HEK293 (cell line): ENCODE measurements around the gene STRADA.

Experiments used
- CTCF ChIA-PET: fragments of 350-600 bp; formaldehyde crosslinking; extraction: SDS; loops from one replicate; lab custom pipeline; 2021; ENCODE audit warnings: antibody characterized with exemption; lab: Yijun Ruan, JAX
- POLR2A ChIA-PET: fragments of 300-600 bp; formaldehyde crosslinking; extraction: SDS; loops from one replicate; lab custom pipeline; 2020; ENCODE audit warnings: antibody characterized with exemption, inconsistent platforms; lab: Yijun Ruan, JAX
- H3K27ac ChIP-seq: fragments of 200-500 bp; sonication (Bioruptor generic); 2 replicates; pipeline ENCODE4 v1.5.1; 2014; ENCODE audit warnings: low read depth, low read length, control low read depth, inconsistent platforms; ENCODE audit errors: extremely low read depth
- H3K36me3 ChIP-seq, 2 experiments: fragments of 200-500 bp in 1 of 2; sonication (Bioruptor generic) in 1 of 2; 1 replicate in 1 of 2; 2 replicates in 1 of 2; pipeline ENCODE4 v1.5.1; 2014 to 2017; ENCODE audit warnings: inconsistent platforms in 2 of 2, low read length in 2 of 2; ENCODE audit not compliant: control insufficient read depth in 2 of 2, insufficient read depth in 1 of 2
- H3K4me1 ChIP-seq: fragments of 200-500 bp; sonication (Bioruptor generic); 2 replicates; pipeline ENCODE4 v1.5.1; 2014; ENCODE audit warnings: mild to moderate bottlenecking, low read length, inconsistent platforms; ENCODE audit not compliant: control insufficient read depth, insufficient read depth
- H3K4me3 ChIP-seq: 2 replicates; pipeline ENCODE4 v1.5.1; 2011; ENCODE audit warnings: low read depth, mild to moderate bottlenecking, control low read depth, low read length, moderate library complexity
- H3K9me3 ChIP-seq: fragments of 200-500 bp; sonication (Bioruptor generic); 2 replicates; pipeline ENCODE4 v1.5.1; 2014; ENCODE audit warnings: low read depth, low read length, inconsistent platforms; ENCODE audit not compliant: control insufficient read depth, insufficient read depth
- EGR2 ChIP-seq: fragments of 450-650 bp; formaldehyde crosslinking; IDR thresholded peaks from 2 replicates; pipeline ENCODE4 v1.5.1; 2016; ENCODE audit warnings: low read depth, missing biosample characterization, missing genetic modification characterization
- GLIS1 ChIP-seq: fragments of 450-650 bp; formaldehyde crosslinking; IDR thresholded peaks from 2 replicates; pipeline ENCODE4 v1.5.1; 2016; ENCODE audit warnings: missing biosample characterization, missing genetic modification characterization
- HIC1 ChIP-seq: fragments of 450-650 bp; formaldehyde crosslinking; IDR thresholded peaks from 2 replicates; pipeline ENCODE4 v1.5.1; 2016; ENCODE audit warnings: missing biosample characterization, missing genetic modification characterization
- KLF17 ChIP-seq: fragments of 450-650 bp; formaldehyde crosslinking; IDR thresholded peaks from 2 replicates; pipeline ENCODE4 v1.5.1; 2016; ENCODE audit warnings: missing biosample characterization, missing genetic modification characterization
- PBX3 ChIP-seq: sonication (generic); formaldehyde crosslinking; IDR thresholded peaks from 2 replicates; pipeline ENCODE4 v1.8.1; 2022; ENCODE audit warnings: mild to moderate bottlenecking, moderate library complexity, missing genetic modification reagents
- PRDM6 ChIP-seq: fragments of 450-650 bp; formaldehyde crosslinking; IDR thresholded peaks from 2 replicates; pipeline ENCODE4 v1.5.1; 2017; ENCODE audit warnings: missing biosample characterization, missing genetic modification characterization
- SETDB1 ChIP-seq: IDR thresholded peaks from one replicate; pipeline ENCODE4 v1.6.1; 2017; ENCODE audit warnings: mild to moderate bottlenecking, low read length, moderate library complexity, mixed read lengths; ENCODE audit not compliant: insufficient read length
- SP3 ChIP-seq: fragments of 450-650 bp; formaldehyde crosslinking; IDR thresholded peaks from 2 replicates; pipeline ENCODE4 v1.5.1; 2016; ENCODE audit warnings: missing biosample characterization, missing genetic modification characterization
- ZBTB10 ChIP-seq: fragments of 450-650 bp; formaldehyde crosslinking; IDR thresholded peaks from 2 replicates; pipeline ENCODE4 v1.5.1; 2016; ENCODE audit warnings: missing biosample characterization, missing genetic modification characterization
- ZBTB7A ChIP-seq: fragments of 450-650 bp; formaldehyde crosslinking; IDR thresholded peaks from 2 replicates; pipeline ENCODE4 v1.5.1; 2016; ENCODE audit warnings: low read depth, missing biosample characterization, missing genetic modification characterization
- ZNF248 ChIP-seq: fragments of 450-650 bp; formaldehyde crosslinking; IDR thresholded peaks from 2 replicates; pipeline ENCODE4 v1.5.1; 2017; ENCODE audit warnings: missing biosample characterization, missing genetic modification characterization
- ZNF510 ChIP-seq: fragments of 450-650 bp; formaldehyde crosslinking; IDR thresholded peaks from 2 replicates; pipeline ENCODE4 v1.5.1; 2018; ENCODE audit warnings: mild to moderate bottlenecking, missing genetic modification characterization, missing biosample characterization; ENCODE audit not compliant: insufficient replicate concordance
- ZNF521 ChIP-seq: fragments of 450-650 bp; formaldehyde crosslinking; IDR thresholded peaks from 2 replicates; pipeline ENCODE4 v1.5.1; 2017; ENCODE audit warnings: missing biosample characterization, mild to moderate bottlenecking, missing genetic modification characterization
- ZNF777 ChIP-seq: fragments of 450-650 bp; formaldehyde crosslinking; IDR thresholded peaks from 2 replicates; pipeline ENCODE4 v1.5.1; 2017; ENCODE audit warnings: missing biosample characterization, missing genetic modification characterization, borderline replicate concordance
- ZNF792 ChIP-seq: fragments of 450-650 bp; formaldehyde crosslinking; IDR thresholded peaks from 2 replicates; pipeline ENCODE4 v1.5.1; 2016; ENCODE audit warnings: missing biosample characterization, missing genetic modification characterization
- ZNF843 ChIP-seq: fragments of 450-650 bp; formaldehyde crosslinking; IDR thresholded peaks from 2 replicates; pipeline ENCODE4 v1.5.1; 2016; ENCODE audit warnings: missing biosample characterization, missing genetic modification characterization
- ZSCAN30 ChIP-seq: fragments of 450-650 bp; IDR thresholded peaks from 2 replicates; pipeline ENCODE4 v1.5.1; 2018; ENCODE audit warnings: missing biosample characterization, mild to moderate bottlenecking, missing genetic modification characterization, moderate library complexity

The STRADA gene

GRCh38 chr17:63675231-63675606 lies 66.4 kb downstream of the STRADA start:
- Histone ChIP-seq H3K9me3 (no peaks in the 10 kb centered on the region), H3K4me1 (peaks cover 22% of the 10 kb centered on the region), H3K4me3 (no peak overlapping the region), H3K27ac (peak overlapping the region; percentile 83), H3K36me3 (peaks cover 5 to 24% of the 10 kb centered on the region in 2 experiments; a peak in 2 of 3 replicates)
- ChIA-PET POLR2A (interaction anchor here (0.7 to 3.9 kb wide), 9 partner anchors 10 to 250 kb away, joined by 3 to 26 read pairs (median 5); partner anchors contain the start of genes CCDC47, DDX42 and MAP3K3), CTCF (interaction anchor here (0.6 to 3.9 kb wide), 10 partner anchors 10 to 1487 kb away, joined by 3 to 27 read pairs (median 4); no protein-coding TSS in a partner anchor)
- TF ChIP-seq EGR2 (no peak), ZNF248 (tag by site-specific recombination) (no peak), ZBTB10 (no peak), SETDB1 (no peak), HIC1 (tag by site-specific recombination) (no peak), PBX3 (CRISPR knock-in tag) (no peak), ZNF777 (no peak), ZNF792 (tag by site-specific recombination) (no peak), ZBTB7A (no peak), KLF17 (no peak), ZNF843 (tag by site-specific recombination) (no peak), SP3 (no peak), PRDM6 (tag by site-specific recombination) (no peak), GLIS1 (no peak), ZSCAN30 (tag by site-specific recombination) (no peak), ZNF510 (no peak)

- no peak overlapping the region for H3K4me3 ChIP-seq
- no peaks in the 10 kb centered on the region for H3K9me3 ChIP-seq
- H3K27ac ChIP-seq = no peak overlapping the region
- CTCF ChIA-PET = interaction anchor here (0.6 kb wide), 1 partner anchor 48 kb away, joined by 4 read pairs; no protein-coding TSS in a partner anchor
- no peak for TF ChIP-seq ZNF521
- POLR2A ChIA-PET = no interaction called here
- H3K4me1 ChIP-seq = peaks cover 22% of the 10 kb centered on the region
- H3K36me3 ChIP-seq = peaks cover 22 to 43% of the 10 kb centered on the region in 2 experiments
Measured at GRCh38 chr17:63672856-63673255, 68.7 kb downstream of the STRADA start.
